Activated naive CD8-positive, alpha-beta T cell (primary cell): ENCODE results near the gene DCAF7.

ENCODE experiments used
- H3K27ac Mint-ChIP-seq: one replicate; pipeline ENCODE4 v1.8.0; 2021; ENCODE audit warnings: mixed read lengths
- H3K27me3 Mint-ChIP-seq: one replicate; pipeline ENCODE4 v1.8.0; 2021; ENCODE audit warnings: mixed read lengths
- H3K36me3 Mint-ChIP-seq: one replicate; pipeline ENCODE4 v1.8.0; 2021; ENCODE audit warnings: mixed read lengths
- H3K4me1 Mint-ChIP-seq: one replicate; pipeline ENCODE4 v1.8.0; 2021; ENCODE audit warnings: low read depth, mixed read lengths
- H3K4me3 Mint-ChIP-seq: one replicate; pipeline ENCODE4 v1.8.0; 2021; ENCODE audit warnings: mild to moderate bottlenecking, mixed read lengths
- H3K9me3 Mint-ChIP-seq: one replicate; pipeline ENCODE4 v1.8.0; 2021; ENCODE audit warnings: low read depth, mixed read lengths

DCAF7 gene

DNA sequence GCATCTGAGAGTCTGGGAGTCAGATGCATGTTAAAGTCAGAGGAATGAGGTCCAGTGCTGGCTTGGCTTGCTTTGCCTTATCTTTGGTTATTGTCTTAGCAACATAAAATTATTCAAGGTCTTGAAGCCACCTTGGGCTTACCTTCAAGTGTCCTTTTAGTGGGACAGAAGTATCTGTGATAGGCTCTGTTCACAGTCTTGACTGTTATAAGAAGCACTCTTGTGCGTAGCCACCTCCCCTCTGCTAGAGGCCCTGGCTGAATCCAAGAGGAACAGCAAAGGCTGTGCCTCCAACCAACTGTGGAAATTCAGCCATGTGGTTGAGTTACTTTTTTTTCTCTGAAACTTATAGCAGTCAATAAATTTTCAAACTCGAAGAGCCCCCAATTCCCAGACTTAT lies 63.4 kb downstream of the DCAF7 start:
- Mint-ChIP-seq H3K27ac (no peak overlapping the region), H3K4me1 (peaks cover 29% of the 10 kb centered on the region), H3K36me3 (no peaks in the 10 kb centered on the region), H3K4me3 (no peak overlapping the region), H3K9me3 (no peaks in the 10 kb centered on the region), H3K27me3 (no peaks in the 10 kb centered on the region)

DNA sequence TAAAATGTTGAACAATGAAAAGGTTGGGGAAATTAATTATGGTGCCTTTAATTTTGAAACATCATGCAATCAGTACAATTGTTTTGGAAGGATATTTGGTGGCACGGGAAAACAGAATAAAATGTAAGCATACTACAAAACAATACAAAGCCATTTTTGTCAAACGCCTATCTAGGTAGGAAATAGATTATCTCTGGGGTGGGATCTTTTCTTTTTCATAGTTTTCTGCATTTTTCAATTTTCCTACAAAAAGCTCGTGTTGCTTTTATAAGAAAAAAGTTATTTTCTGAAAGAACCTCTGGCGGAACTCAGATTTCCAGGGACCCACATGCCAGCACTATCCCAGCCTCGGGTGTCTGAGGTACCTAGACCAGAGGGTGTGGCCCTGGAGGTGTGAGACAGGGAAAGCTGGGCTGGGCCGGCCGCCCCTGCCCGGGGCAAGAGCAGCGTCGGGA lies 71.0 kb downstream of the DCAF7 start:
- Mint-ChIP-seq H3K27me3 (no peaks in the 10 kb centered on the region), H3K27ac (peak overlapping the region; percentile 72), H3K4me1 (peaks cover 37% of the 10 kb centered on the region), H3K4me3 (peak overlapping the region; percentile 91), H3K36me3 (no peaks in the 10 kb centered on the region), H3K9me3 (no peaks in the 10 kb centered on the region)

DNA sequence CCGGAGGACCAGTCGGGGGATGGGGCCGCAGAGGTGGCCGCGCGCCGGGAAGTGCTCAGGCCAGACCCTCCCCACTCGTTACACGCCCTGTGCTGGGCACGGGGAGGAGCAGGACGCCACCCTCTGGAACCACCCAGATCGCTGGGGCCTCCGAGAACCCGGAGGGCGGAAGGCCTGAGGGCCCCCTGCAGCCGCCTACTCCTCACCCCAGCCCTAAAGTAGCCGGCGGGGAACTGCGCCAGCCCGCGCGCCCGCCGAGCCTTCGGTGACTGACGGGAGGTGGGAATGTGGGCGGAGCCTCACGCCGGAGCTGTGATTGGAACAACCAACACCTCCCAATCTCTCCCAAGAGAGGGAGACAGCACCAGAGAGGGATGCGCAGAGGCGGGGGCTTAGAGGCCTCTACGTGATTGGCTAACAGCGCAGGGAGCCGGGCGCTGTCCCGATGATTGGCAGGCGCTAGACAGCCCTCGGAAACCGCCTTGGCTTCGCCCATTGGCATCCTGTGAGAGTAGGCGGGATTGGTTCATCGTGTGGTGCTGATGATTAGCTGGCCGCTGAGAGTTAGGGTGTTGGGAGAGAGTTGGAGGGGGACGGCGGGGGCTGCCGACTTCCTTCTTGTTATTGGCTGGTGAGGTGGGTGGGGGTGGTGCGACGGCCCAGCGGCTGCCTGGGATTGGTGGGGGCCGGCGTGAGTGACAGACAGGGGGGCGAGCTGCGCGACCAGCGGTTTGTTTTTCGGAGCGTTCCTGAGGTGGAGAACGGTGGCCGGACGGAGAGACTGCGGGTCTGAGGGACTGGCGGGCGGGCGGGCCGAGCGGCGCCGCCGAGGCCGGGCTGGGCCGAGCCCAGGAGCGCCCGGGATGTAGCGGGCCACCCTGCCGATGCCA lies 71.7 kb downstream of the DCAF7 start, which contains the start of gene MAP3K3:
Gene MAP3K3 (plus strand): TSS at position 734 of the 890 bp plus-strand sequence. CDS start 343 bp downstream, outside the sequence.
- Mint-ChIP-seq H3K4me1 (peaks cover 44% of the 10 kb centered on the region), H3K4me3 (peak within 1 kb of the TSS; percentile 98), H3K36me3 (no peaks in the 10 kb centered on the region), H3K27me3 (no peaks in the 10 kb centered on the region), H3K27ac (peak within 1 kb of the TSS; percentile 92), H3K9me3 (no peaks in the 10 kb centered on the region)

DNA sequence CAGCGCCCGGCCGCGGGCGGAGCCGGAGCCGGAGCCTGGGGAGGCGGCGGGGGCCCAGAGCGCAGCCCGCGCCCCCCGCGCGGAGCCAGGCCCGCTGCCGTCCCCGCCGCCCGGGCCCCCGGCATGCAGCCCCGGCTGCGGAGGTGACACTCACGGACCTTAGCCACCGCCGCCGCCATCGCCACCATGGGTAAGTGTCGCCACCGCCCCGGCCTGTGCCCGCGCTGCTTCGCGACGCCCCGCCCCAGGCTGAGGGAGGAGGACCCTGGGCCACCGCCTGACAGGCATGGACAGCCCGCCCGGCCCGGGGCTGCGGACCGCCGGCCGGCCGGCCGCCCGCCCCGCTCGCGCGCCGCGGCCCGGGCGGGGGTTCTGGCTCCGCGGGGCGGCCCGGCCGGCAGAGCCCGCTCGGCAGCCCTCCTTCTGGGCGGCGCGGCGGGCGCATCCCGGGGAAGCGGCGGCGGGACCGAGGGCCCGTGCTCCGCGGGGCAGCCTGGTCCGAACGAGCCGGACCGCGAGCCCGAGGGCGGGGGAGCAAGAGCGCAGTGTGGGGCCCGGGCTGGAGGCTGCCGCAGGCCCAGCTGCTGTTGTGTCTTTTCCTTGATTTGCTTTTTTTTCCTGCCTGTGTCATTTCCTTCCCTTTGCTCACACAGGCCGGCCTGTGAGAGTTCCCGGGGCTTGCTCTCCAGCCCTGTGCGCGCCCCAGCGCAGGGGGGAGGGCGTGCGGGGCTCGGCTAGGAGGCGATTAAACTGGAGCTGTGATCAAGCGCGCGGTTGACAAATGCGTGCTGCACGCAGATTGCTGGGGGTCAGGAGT lies 72.5 kb downstream of the DCAF7 start:
- no peaks in the 10 kb centered on the region for H3K36me3 Mint-ChIP-seq
- peak overlapping the region; percentile 92 for H3K27ac Mint-ChIP-seq
- peaks cover 50% of the 10 kb centered on the region for H3K4me1 Mint-ChIP-seq
- H3K27me3 Mint-ChIP-seq = no peaks in the 10 kb centered on the region
- peak overlapping the region; percentile 98 for H3K4me3 Mint-ChIP-seq
- no peaks in the 10 kb centered on the region for H3K9me3 Mint-ChIP-seq

DNA sequence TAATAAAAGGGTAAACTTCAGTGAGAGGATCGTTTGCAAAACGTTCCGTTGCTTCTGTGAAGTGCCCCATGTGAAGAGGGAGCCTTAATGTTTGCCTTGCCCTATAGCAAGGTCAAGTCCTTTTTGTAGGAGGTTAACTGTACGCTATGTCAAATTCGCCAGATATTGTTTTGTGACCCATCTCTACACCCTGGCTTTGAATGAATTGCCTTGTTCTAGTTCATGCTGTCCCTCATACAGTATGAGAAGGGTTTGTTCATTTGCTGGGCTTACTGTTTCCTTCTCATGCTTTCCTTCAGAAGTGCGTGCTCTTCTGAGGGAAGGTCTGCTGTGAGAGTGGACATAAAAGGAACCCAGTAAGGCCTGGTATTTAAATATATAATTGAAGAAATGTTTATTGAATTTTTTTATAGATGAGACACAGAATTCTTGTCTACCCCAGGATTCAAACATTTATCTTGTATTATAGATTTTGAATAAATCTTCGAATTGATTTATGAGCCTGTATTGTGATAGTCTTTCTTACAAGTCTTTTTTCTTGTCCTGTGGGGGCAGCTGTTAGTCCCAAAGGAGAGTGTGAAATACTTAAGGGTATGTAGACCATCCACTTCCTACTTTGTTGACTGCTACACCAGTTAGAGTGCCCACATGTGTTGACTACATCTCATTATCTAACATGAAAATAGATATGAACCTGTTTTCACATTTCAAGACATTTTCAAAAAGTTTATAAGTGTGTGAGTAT lies 73.7 kb downstream of the DCAF7 start:
- Mint-ChIP-seq H3K4me1 (peaks cover 50% of the 10 kb centered on the region), H3K4me3 (peak overlapping the region; percentile 98), H3K27me3 (no peaks in the 10 kb centered on the region), H3K36me3 (no peaks in the 10 kb centered on the region), H3K9me3 (no peaks in the 10 kb centered on the region), H3K27ac (peak overlapping the region; percentile 92)

DNA sequence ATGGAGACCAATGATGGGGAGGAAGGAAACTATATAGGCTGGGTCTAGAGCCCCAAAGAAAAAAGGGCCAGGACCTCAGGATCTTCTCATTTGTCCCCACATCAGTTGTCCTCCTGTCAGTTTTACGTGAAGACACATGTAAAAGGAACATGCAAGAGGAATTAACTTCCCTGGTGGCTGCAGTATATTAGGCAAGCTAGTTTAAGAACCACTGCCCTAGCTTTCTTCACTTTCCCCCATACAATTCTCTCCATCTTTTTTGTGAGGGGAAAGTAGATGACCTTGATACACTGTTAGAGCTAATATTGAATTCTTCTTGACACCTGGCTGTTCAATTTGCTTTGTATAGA lies 74.2 kb downstream of the DCAF7 start:
- Mint-ChIP-seq H3K9me3 (no peaks in the 10 kb centered on the region), H3K36me3 (no peaks in the 10 kb centered on the region), H3K27ac (no peak overlapping the region), H3K4me3 (peak overlapping the region; percentile 98), H3K27me3 (no peaks in the 10 kb centered on the region), H3K4me1 (peaks cover 50% of the 10 kb centered on the region)

DNA sequence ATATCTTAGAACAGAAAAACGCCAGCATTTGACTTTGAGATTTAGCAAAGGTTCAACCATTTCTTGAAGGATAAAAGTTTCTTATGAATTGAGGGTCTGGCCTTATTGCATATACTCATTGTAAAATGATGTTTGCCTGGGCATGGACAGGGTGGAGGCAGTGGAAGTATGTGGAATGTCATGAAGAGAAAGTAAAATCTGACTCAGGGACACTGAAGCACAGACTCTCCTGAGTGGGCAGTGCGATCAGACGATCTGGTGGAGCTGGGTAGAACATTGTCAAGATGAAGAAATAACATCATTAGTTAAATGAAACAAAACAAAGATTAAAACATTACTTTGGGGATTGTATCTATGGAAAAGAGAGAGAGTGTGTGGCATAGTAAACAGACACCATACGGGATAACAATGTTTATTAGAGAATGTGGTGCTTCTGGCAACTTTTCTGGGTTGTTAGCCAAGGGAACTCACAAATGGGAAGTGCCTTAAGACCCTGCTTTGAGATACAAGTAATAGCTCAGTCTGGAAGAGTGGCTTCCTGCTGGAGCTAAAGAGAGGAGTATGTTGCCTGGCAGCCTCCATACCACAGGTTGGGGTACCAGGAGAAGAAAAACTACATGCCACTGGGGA lies 76.4 kb downstream of the DCAF7 start:
- H3K27me3 Mint-ChIP-seq = no peaks in the 10 kb centered on the region
- peaks cover 56% of the 10 kb centered on the region for H3K4me1 Mint-ChIP-seq
- H3K9me3 Mint-ChIP-seq = no peaks in the 10 kb centered on the region
- H3K27ac Mint-ChIP-seq = no peak overlapping the region
- H3K36me3 Mint-ChIP-seq = no peaks in the 10 kb centered on the region
- no peak overlapping the region for H3K4me3 Mint-ChIP-seq

DNA sequence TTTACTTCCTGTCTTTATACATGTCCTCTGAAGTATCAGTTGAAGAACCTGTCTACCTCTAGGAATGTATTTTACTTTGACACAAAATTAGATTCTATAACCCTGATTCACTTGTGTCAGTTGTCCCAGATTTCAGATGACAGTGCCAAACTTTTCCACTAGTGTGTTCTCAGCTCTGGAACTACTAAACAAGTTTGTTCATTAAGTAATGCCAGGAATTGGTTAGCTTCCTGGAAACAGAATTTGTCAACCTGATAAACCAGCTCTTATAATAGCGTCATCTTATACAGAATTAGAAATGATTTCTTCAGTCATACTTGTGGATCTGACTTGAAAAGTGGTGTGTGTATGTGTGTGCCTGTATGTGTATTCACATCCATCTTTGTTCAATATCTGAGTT lies 79.3 kb downstream of the DCAF7 start:
- Mint-ChIP-seq H3K4me1 (peaks cover 57% of the 10 kb centered on the region), H3K36me3 (peaks cover 3% of the 10 kb centered on the region), H3K27ac (no peak overlapping the region), H3K27me3 (no peaks in the 10 kb centered on the region), H3K9me3 (no peaks in the 10 kb centered on the region), H3K4me3 (no peak overlapping the region)

DNA sequence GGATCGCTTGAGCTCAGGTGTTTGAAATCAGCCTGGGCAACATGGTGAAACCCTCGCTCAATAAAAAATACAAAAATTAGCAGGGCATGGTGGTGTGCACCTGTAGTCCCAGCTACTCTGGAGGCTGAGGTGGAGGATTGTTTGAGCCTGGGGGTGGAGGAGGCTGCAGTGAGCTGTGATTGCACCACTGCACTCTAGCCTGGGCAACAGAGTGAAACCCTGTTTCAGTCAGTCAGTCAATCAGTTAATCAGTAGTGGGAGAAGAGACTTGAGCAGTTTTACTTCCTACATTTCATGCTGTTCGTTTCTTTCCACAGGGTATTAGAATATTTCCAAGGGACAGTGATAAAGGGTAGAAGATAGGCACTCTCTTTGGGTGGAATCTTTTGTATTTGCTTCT lies 80.8 kb downstream of the DCAF7 start:
- H3K27ac Mint-ChIP-seq = no peak overlapping the region
- no peak overlapping the region for H3K4me3 Mint-ChIP-seq
- H3K27me3 Mint-ChIP-seq = no peaks in the 10 kb centered on the region
- peaks cover 43% of the 10 kb centered on the region for H3K4me1 Mint-ChIP-seq
- peaks cover 3% of the 10 kb centered on the region for H3K36me3 Mint-ChIP-seq
- H3K9me3 Mint-ChIP-seq = no peaks in the 10 kb centered on the region

DNA sequence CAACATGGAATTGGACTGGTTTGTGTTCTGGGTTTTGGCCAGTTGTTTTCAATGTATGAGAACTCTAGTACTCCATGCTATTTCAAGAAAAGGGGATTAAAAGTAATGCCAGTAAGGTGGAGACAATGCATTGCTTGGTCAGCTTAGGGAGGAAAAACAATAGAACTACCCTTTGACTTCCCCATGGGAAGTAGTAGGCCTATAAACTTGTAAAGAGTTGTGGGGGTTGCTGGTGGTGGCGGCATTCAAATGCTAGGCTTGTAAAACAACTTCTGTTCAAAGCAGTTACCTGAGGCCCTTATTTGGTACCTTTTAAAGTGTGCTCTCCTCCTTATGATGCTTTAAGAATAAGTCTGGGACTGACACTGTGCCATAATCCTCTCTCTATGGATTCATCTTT lies 81.3 kb downstream of the DCAF7 start:
- peaks cover 39% of the 10 kb centered on the region for H3K4me1 Mint-ChIP-seq
- H3K27me3 Mint-ChIP-seq = no peaks in the 10 kb centered on the region
- peaks cover 3% of the 10 kb centered on the region for H3K36me3 Mint-ChIP-seq
- H3K4me3 Mint-ChIP-seq = no peak overlapping the region
- H3K9me3 Mint-ChIP-seq = no peaks in the 10 kb centered on the region
- H3K27ac Mint-ChIP-seq = no peak overlapping the region

DNA sequence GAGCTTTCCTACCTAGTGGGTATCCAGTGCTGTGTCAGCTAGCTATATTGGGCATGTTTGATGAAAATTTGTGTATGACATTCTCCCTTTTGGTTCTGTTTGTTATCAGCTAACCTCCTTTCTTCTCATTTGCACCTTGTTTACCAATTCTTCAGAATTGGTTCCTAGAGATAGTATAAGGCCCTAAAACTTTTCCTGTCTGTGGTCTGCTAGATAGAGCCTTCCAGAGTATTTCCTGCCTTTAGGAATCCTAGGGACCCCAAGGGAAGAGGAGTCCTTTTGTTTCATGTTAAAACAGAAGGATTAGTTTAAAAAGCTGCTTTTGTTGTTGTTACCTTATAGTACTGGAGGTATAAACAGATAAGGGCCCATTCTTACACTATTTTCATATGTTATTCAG lies 83.5 kb downstream of the DCAF7 start:
- H3K9me3 Mint-ChIP-seq = no peaks in the 10 kb centered on the region
- no peaks in the 10 kb centered on the region for H3K27me3 Mint-ChIP-seq
- H3K4me3 Mint-ChIP-seq = no peak overlapping the region
- H3K27ac Mint-ChIP-seq = peak overlapping the region; percentile 12
- peaks cover 3% of the 10 kb centered on the region for H3K36me3 Mint-ChIP-seq
- H3K4me1 Mint-ChIP-seq = peaks cover 41% of the 10 kb centered on the region

DNA sequence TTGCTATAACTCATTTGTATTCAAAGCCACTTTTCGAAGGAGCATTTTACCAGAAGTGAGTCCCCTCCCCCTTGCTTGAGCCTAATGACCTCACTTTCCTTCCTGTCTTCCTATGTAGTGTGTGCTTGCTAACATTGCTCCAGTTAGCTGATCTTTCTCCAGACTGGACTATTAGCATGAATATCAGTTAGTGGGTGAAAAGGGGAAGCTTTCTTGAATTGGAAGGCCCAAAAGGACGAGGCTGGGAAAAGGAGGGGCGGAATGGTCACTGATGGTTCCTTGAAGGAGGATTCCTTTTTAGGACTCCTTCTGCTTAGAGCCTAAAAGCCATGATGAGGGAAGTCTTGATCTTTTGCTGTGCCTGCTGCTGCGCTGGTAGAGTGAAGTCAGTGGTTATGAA lies 83.9 kb downstream of the DCAF7 start:
- H3K36me3 Mint-ChIP-seq = peaks cover 3% of the 10 kb centered on the region
- peak overlapping the region; percentile 12 for H3K27ac Mint-ChIP-seq
- H3K27me3 Mint-ChIP-seq = no peaks in the 10 kb centered on the region
- no peaks in the 10 kb centered on the region for H3K9me3 Mint-ChIP-seq
- peaks cover 45% of the 10 kb centered on the region for H3K4me1 Mint-ChIP-seq
- H3K4me3 Mint-ChIP-seq = no peak overlapping the region

DNA sequence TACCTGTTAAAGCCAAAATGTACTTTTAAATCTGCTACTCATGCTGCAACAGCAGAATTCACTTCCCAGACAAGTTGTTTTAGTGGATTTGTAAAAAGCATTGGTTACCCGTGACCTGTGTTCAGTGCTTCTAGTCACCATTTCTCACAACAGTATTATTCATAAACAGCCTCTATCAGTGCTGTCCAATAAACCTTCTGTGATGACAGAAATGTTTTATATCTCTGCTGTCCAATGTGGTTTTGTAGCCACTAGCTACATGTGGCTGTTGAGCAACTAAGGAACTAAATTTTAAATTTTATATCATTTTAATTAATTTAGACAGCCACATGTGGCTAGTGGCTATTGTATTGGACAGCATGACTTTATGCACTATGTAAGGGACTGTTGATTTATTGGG lies 84.5 kb downstream of the DCAF7 start:
- Mint-ChIP-seq H3K4me1 (peaks cover 47% of the 10 kb centered on the region), H3K4me3 (no peak overlapping the region), H3K27ac (no peak overlapping the region), H3K9me3 (no peaks in the 10 kb centered on the region), H3K36me3 (peaks cover 3% of the 10 kb centered on the region), H3K27me3 (no peaks in the 10 kb centered on the region)

DNA sequence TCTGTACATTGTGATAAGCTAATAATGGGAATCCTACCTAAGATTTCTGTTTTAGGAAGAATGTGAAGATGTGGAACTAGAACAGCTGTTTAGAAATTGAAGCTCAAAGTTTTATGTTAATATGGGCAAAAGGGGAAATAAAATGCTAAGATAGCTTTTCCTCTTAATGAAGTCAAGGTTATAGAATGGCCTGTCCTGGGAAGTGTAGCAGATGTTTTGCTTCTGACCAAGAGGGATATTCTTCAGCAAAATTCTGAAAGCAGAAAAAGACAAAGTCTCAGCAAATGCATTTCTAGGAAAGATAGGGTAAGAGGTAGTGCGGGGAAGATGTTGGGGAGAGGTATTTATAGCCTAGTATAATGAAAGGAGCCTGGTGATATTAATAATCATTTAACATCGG lies 85.0 kb downstream of the DCAF7 start:
- H3K36me3 Mint-ChIP-seq = peaks cover 3% of the 10 kb centered on the region
- peaks cover 46% of the 10 kb centered on the region for H3K4me1 Mint-ChIP-seq
- peak overlapping the region; percentile 13 for H3K27ac Mint-ChIP-seq
- H3K9me3 Mint-ChIP-seq = no peaks in the 10 kb centered on the region
- H3K4me3 Mint-ChIP-seq = no peak overlapping the region
- H3K27me3 Mint-ChIP-seq = no peaks in the 10 kb centered on the region
